Nephron progenitor cell (in vitro differentiated cells): ENCODE measurements around the gene CSNK1G2.

Source experiments
- DNase-seq: peaks from one replicate; pipeline ENCODE4 v3.0.0; 2021
- H3K27ac Mint-ChIP-seq: 2 replicates; pipeline ENCODE4 v1.8.0; 2021; ENCODE audit warnings: mild to moderate bottlenecking, moderate library complexity, mixed read lengths
- H3K27me3 Mint-ChIP-seq: 2 replicates; pipeline ENCODE4 v1.8.0; 2021; ENCODE audit warnings: mild to moderate bottlenecking, low read depth, mixed read lengths; ENCODE audit not compliant: poor library complexity
- H3K36me3 Mint-ChIP-seq: 2 replicates; pipeline ENCODE4 v1.8.0; 2021; ENCODE audit warnings: low read depth, mixed read lengths
- H3K4me1 Mint-ChIP-seq: 2 replicates; pipeline ENCODE4 v1.8.0; 2021; ENCODE audit warnings: mixed read lengths
- H3K4me3 Mint-ChIP-seq: 2 replicates; pipeline ENCODE4 v1.8.0; 2021; ENCODE audit warnings: mild to moderate bottlenecking, moderate library complexity, mixed read lengths
- H3K9me3 Mint-ChIP-seq: 2 replicates; pipeline ENCODE4 v1.8.0; 2021; ENCODE audit warnings: mild to moderate bottlenecking, moderate library complexity, mixed read lengths
- TF ChIP-seq, protein P1 (sequence below): fragments of 200-600 bp; sonication (generic); IDR thresholded peaks from 2 replicates; pipeline ENCODE4 v1.5.0; 2021; ENCODE audit warnings: antibody characterized with exemption

The CSNK1G2 gene

DNA sequence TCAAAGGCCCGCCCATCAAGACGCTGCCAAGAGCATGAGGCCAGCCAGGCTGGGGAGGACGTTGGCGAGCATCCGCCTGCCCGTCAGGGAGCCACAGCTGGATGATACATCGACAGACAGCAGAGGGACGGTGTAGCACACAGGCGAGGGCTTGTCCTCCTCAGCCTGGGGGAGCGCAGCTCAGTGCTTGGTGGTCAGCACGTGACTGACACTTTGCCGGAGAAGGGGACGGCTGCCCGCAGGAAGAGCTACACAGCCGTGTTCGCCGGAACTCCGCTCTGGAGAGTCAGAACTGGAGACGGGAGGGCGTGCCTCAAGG lies 34.1 kb downstream of the CSNK1G2 start:
- DNase-seq = no peak
- no peak overlapping the region for H3K4me3 Mint-ChIP-seq
- H3K27me3 Mint-ChIP-seq = peaks cover 5% of the 10 kb centered on the region
- no peaks in the 10 kb centered on the region for H3K9me3 Mint-ChIP-seq
- peak overlapping the region; percentile 25 for H3K27ac Mint-ChIP-seq
- TF ChIP-seq, protein P1, sequence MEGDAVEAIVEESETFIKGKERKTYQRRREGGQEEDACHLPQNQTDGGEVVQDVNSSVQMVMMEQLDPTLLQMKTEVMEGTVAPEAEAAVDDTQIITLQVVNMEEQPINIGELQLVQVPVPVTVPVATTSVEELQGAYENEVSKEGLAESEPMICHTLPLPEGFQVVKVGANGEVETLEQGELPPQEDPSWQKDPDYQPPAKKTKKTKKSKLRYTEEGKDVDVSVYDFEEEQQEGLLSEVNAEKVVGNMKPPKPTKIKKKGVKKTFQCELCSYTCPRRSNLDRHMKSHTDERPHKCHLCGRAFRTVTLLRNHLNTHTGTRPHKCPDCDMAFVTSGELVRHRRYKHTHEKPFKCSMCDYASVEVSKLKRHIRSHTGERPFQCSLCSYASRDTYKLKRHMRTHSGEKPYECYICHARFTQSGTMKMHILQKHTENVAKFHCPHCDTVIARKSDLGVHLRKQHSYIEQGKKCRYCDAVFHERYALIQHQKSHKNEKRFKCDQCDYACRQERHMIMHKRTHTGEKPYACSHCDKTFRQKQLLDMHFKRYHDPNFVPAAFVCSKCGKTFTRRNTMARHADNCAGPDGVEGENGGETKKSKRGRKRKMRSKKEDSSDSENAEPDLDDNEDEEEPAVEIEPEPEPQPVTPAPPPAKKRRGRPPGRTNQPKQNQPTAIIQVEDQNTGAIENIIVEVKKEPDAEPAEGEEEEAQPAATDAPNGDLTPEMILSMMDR = no peak
- no peaks in the 10 kb centered on the region for H3K4me1 Mint-ChIP-seq
- peaks cover 22% of the 10 kb centered on the region for H3K36me3 Mint-ChIP-seq

DNA sequence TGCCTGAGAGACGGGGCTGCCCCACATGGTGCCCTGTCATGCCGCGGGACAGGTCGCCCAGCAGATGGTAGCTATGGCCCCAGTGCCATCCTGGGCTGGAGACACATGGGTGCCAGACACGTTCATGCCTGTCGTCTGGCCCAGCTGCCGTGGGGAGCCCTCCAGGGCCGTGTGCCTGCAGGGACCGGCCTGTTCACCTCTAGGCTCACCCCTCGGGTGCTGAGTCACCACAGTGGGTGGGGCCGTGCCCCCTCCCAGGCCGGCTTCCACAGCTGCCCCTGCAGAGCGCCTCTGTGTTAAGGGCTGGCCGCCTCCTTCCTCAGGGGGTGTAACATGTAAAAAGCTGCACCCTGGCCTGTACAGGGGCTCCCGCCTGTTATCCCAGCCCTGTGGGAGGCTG lies 36.1 kb downstream of the CSNK1G2 start:
- H3K36me3 Mint-ChIP-seq = peaks cover 30% of the 10 kb centered on the region
- no peaks in the 10 kb centered on the region for H3K9me3 Mint-ChIP-seq
- H3K27ac Mint-ChIP-seq = no peak overlapping the region
- peaks cover 3% of the 10 kb centered on the region for H3K27me3 Mint-ChIP-seq
- H3K4me1 Mint-ChIP-seq = no peaks in the 10 kb centered on the region
- no peak for DNase-seq
- H3K4me3 Mint-ChIP-seq = no peak overlapping the region
- TF ChIP-seq, protein P1 = no peak

DNA sequence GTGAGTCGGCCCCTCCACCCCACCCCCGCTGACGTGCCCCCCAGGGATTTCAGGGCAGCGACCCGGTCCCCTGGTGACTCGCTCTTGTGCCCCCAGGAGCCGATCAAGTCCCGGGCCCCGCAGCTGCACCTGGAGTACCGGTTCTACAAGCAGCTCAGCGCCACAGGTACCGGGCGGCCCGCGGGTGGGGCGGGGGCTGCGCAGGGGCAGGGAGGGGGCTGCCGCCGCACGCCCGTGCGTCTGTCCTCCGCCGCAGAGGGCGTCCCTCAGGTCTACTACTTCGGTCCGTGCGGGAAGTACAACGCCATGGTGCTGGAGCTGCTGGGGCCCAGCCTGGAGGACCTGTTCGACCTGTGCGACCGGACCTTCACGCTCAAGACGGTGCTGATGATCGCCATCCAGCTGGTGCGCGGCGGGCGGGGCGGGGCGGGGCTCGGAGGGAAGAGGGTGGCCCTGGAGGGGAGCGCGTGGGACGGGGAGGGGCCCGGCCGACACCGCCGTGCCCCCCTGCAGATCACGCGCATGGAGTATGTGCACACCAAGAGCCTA lies 37.4 kb downstream of the CSNK1G2 start:
- Mint-ChIP-seq H3K4me1 (no peaks in the 10 kb centered on the region), H3K4me3 (no peak overlapping the region), H3K27me3 (no peaks in the 10 kb centered on the region), H3K36me3 (peaks cover 32% of the 10 kb centered on the region), H3K27ac (no peak overlapping the region), H3K9me3 (no peaks in the 10 kb centered on the region)
- no peak for DNase-seq
- TF ChIP-seq, protein P1 = no peak

DNA sequence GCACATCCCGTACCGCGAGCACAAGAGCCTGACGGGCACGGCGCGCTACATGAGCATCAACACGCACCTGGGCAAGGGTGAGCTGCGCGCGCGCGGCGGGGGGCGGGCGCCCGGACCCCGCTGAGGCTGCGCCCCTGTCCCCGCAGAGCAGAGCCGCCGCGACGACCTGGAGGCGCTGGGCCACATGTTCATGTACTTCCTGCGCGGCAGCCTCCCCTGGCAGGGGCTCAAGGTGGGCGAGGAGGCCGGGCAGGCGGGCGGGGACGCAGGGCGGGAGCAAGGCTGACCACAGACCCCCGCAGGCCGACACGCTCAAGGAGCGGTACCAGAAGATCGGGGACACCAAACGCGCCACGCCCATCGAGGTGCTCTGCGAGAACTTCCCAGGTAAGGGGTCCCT lies 38.0 kb downstream of the CSNK1G2 start:
- H3K4me3 Mint-ChIP-seq = no peak overlapping the region
- no peak for DNase-seq
- H3K4me1 Mint-ChIP-seq = no peaks in the 10 kb centered on the region
- peaks cover 31% of the 10 kb centered on the region for H3K36me3 Mint-ChIP-seq
- no peaks in the 10 kb centered on the region for H3K9me3 Mint-ChIP-seq
- TF ChIP-seq, protein P1 = no peak
- no peak overlapping the region for H3K27ac Mint-ChIP-seq
- no peaks in the 10 kb centered on the region for H3K27me3 Mint-ChIP-seq

DNA sequence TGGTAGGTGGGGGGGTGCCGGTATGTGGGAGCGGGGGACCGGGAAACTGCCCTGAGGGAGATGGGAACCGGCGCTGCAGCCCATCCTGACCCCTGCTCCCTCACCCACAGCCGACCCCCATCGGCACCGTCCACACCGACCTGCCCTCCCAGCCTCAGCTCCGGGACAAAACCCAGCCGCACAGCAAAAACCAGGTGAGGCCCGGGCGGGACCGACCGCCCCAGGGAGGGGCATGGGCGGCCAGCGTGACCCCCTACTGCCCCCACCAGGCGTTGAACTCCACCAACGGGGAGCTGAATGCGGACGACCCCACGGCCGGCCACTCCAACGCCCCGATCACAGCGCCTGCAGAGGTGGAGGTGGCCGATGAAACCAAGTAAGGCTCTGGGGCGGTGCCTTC lies 38.7 kb downstream of the CSNK1G2 start:
- TF ChIP-seq, protein P1 = no peak
- Mint-ChIP-seq H3K36me3 (peaks cover 36% of the 10 kb centered on the region), H3K4me3 (no peak overlapping the region), H3K4me1 (no peaks in the 10 kb centered on the region), H3K27me3 (no peaks in the 10 kb centered on the region), H3K27ac (no peak overlapping the region), H3K9me3 (no peaks in the 10 kb centered on the region)
- DNase-seq = no peak

DNA sequence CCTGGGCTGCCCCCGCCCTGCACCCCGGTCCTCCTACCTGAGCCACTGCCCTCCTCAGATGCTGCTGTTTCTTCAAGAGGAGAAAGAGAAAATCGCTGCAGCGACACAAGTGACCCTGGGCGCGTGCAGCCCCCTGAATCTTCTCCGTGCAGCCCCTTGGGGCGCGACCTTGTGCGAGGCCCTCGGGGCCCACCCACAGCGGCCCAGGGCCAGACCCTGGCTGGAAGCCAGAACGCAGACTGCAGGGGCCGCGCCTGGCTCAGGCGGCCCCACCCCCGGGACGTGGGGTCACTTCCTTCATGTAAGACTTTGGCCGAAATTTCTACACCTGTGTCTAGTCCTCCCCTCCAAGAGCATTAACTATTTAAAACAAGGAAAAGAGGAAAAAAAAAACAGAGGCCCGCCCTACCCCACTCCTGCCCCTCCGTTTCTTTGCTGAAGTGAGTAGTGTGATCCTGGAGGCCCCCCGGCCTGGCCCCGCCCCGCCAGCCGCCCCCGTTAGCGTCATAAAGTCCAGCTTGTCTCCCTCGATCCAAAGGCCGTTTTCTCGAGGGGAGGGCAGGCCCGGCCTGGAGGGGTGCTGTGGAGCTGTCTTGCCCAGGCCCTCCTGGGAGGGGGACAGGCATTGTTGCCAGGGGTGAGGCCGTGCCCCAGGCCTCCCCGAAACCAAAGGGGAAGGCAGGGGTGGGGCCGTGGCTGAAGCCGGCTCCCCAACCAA lies 39.3 kb downstream of the CSNK1G2 start:
- no peaks in the 10 kb centered on the region for H3K4me1 Mint-ChIP-seq
- no peaks in the 10 kb centered on the region for H3K9me3 Mint-ChIP-seq
- H3K4me3 Mint-ChIP-seq = no peak overlapping the region
- no peak overlapping the region for H3K27ac Mint-ChIP-seq
- TF ChIP-seq, protein P1 = no peak
- peaks cover 41% of the 10 kb centered on the region for H3K36me3 Mint-ChIP-seq
- H3K27me3 Mint-ChIP-seq = no peaks in the 10 kb centered on the region
- no peak for DNase-seq
